Lower lobe of right lung (tissue), 2 donors: ENCODE data around the gene EPHB6. TPM values are rescaled to one million over a fixed set of nuclear protein-coding genes. Genes with fewer than 3 reads are reported as not detected.

Experiments used
- ATAC-seq, 2 donors: fragments of 200-7000 bp; cut with Tn5 transposase; one replicate each; pipeline ENCODE4 v1.9.1; 2020 to 2022; ENCODE audit warnings: mild to moderate bottlenecking in 2 of 2, moderate library complexity in 2 of 2
- DNase-seq: peaks from one replicate; pipeline ENCODE4 v3.0.0-alpha.2; 2020
- H3K27ac ChIP-seq: fragments of 200-600 bp; one replicate; pipeline ENCODE4 v1.8.0; 2022
- H3K27me3 ChIP-seq: fragments of 200-600 bp; one replicate; pipeline ENCODE4 v1.8.0; 2022; ENCODE audit warnings: low read depth
- H3K36me3 ChIP-seq: fragments of 200-600 bp; one replicate; pipeline ENCODE4 v1.8.0; 2022; ENCODE audit warnings: mild to moderate bottlenecking
- H3K4me1 ChIP-seq: fragments of 200-600 bp; one replicate; pipeline ENCODE4 v1.8.0; 2022
- H3K4me3 ChIP-seq: fragments of 200-600 bp; one replicate; pipeline ENCODE4 v1.8.0; 2022; ENCODE audit warnings: mild to moderate bottlenecking
- H3K9me3 ChIP-seq: fragments of 200-600 bp; one replicate; pipeline ENCODE4 v1.8.0; 2022
- CTCF ChIP-seq: fragments of 200-600 bp; IDR thresholded peaks from one replicate; pipeline ENCODE4 v1.8.0; 2022; ENCODE audit warnings: antibody characterized with exemption, mild to moderate bottlenecking
- intact Hi-C: fragments of 100-400 bp; cut with DNase I; formaldehyde crosslinking; loops from one replicate; pipeline ENCODE4 v1.11.0; 2022
- total RNA-seq: library from RNA; stranded (reverse); fragmentation: NEBNext Ultra II Directional; extraction: Animal tissue kit (Norgen Biotek cat#: 25700); gene quantifications from one replicate; pipeline ENCODE4 v1.2.1, GENCODE V29; 2021
- donor health status: DM: no; HTN: yes; CAD: no; lungs with severe emphysema.

Gene EPHB6
- total RNA-seq, 1 donor from 2014 or later: 12.2 TPM

- Histone ChIP-seq H3K4me1 (no peaks in the 10 kb centered on the region), H3K9me3 (no peaks in the 10 kb centered on the region), H3K36me3 (no peaks in the 10 kb centered on the region), H3K27ac (no peak overlapping the region), H3K4me3 (no peak overlapping the region), H3K27me3 (peaks cover 2% of the 10 kb centered on the region)
- DNase-seq: no peak
- ATAC-seq: no peak
- no peak for TF ChIP-seq CTCF
- intact Hi-C loops: no loop called here
These were observed 20.0 kb downstream of the EPHB6 start for GRCh38 chr7:142874837-142875236.

- TF ChIP-seq CTCF: no peak
- H3K4me3 ChIP-seq: no peak overlapping the region
- no peak overlapping the region for H3K27ac ChIP-seq
- H3K27me3 ChIP-seq: peaks cover 4% of the 10 kb centered on the region
- no peaks in the 10 kb centered on the region for H3K9me3 ChIP-seq
- ATAC-seq (no peak), DNase-seq (no peak)
- intact Hi-C loops: no loop called here
- no peaks in the 10 kb centered on the region for H3K36me3 ChIP-seq
- H3K4me1 ChIP-seq: no peaks in the 10 kb centered on the region
These were observed 20.6 kb downstream of the EPHB6 start for GRCh38 chr7:142875456-142875855.

- ATAC-seq (no peak), DNase-seq (no peak)
- no peak for TF ChIP-seq CTCF
- Histone ChIP-seq H3K9me3 (no peaks in the 10 kb centered on the region), H3K4me3 (no peak overlapping the region), H3K27me3 (peaks cover 4% of the 10 kb centered on the region), H3K36me3 (no peaks in the 10 kb centered on the region), H3K4me1 (no peaks in the 10 kb centered on the region), H3K27ac (no peak overlapping the region)
- intact Hi-C loops: no loop called here
These were observed 21.5 kb downstream of the EPHB6 start for GRCh38 chr7:142876236-142876960.

DNA sequence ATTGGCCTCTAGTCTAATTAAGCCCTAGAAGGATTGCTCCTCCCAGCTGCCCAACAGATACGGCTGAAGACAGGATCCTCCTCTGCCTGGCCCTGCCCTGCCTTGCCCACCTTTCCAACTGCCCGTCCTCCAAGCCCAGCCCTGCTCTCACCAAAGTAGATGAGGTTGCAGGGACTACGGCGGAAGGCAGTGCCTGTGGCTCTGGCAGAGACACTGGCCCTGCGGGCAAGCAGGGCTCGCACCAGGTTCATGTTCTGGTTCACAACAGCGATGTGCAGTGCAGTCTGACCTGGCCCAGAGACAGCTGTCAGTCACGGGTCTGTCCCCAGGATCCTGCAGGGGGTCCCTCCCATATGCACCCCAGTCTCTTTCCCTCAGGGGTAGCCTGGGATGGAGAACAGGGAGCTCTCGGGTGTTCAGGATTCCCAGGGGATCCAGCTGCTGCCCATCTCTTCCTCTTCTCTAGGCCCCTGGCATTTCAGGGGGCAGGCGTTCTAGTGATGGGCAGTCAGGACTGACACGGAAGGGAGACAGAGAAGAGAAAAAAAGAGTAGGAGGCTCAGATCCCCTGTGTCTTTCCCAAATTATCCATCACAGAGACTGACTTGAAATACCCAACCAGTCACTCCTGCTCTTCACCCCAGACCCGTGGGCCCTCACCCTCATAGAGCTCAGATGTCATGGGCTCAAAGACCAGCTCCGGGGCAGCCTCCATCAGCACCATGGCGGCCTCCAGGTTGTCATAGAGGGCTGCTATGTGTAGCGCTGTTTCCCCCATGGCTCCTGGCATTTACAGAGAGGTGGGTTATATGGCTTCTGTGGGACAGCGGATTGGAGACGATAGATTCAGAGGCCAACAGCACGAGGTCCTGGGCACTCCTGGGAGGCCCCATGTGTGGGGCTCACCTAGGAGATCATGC is 22.4 kb downstream of the EPHB6 start:
- Histone ChIP-seq H3K9me3 (no peaks in the 10 kb centered on the region), H3K27me3 (peaks cover 4% of the 10 kb centered on the region), H3K36me3 (no peaks in the 10 kb centered on the region), H3K27ac (no peak overlapping the region), H3K4me1 (no peaks in the 10 kb centered on the region), H3K4me3 (no peak overlapping the region)
- no peak for DNase-seq
- no peak for ATAC-seq
- intact Hi-C loops: no loop called here
- TF ChIP-seq CTCF: no peak

GRCh38 chr7:142878315-142878714 is 23.4 kb downstream of the EPHB6 start:
- Histone ChIP-seq H3K27me3 (peaks cover 8% of the 10 kb centered on the region), H3K4me3 (no peak overlapping the region), H3K27ac (no peak overlapping the region), H3K4me1 (no peaks in the 10 kb centered on the region), H3K9me3 (no peaks in the 10 kb centered on the region), H3K36me3 (no peaks in the 10 kb centered on the region)
- DNase-seq (no peak), ATAC-seq (no peak)
- intact Hi-C loops: no loop called here
- no peak for TF ChIP-seq CTCF
